Effector CD4-positive, alpha-beta T cell (primary cell): Measurements from ENCODE around the gene GPR15LG. TPM values are rescaled to one million over a fixed set of nuclear protein-coding genes. Genes with fewer than 3 reads are reported as not detected.
"Not testable (repeated sequence)": the region's sequence is repeated elsewhere in the genome, so short reads cannot be mapped to it uniquely, and the experiment has no call there.

Experiments used
- DNase-seq: peaks from one replicate; pipeline ENCODE4 v3.0.0-alpha.2; 2020
- total RNA-seq: gene quantifications from one replicate; lab custom pipeline; 2026; lab: John Stamatoyannopoulos, UW

The GPR15LG gene
- total RNA-seq: not detected

- no peak for DNase-seq
Observed at GRCh38 chr10:84173501-84173929, at the start of gene GPR15LG. GPR15LG (plus strand) TSS chr10:84173801; CDS start chr10:84173852, 51 bp downstream.

DNA sequence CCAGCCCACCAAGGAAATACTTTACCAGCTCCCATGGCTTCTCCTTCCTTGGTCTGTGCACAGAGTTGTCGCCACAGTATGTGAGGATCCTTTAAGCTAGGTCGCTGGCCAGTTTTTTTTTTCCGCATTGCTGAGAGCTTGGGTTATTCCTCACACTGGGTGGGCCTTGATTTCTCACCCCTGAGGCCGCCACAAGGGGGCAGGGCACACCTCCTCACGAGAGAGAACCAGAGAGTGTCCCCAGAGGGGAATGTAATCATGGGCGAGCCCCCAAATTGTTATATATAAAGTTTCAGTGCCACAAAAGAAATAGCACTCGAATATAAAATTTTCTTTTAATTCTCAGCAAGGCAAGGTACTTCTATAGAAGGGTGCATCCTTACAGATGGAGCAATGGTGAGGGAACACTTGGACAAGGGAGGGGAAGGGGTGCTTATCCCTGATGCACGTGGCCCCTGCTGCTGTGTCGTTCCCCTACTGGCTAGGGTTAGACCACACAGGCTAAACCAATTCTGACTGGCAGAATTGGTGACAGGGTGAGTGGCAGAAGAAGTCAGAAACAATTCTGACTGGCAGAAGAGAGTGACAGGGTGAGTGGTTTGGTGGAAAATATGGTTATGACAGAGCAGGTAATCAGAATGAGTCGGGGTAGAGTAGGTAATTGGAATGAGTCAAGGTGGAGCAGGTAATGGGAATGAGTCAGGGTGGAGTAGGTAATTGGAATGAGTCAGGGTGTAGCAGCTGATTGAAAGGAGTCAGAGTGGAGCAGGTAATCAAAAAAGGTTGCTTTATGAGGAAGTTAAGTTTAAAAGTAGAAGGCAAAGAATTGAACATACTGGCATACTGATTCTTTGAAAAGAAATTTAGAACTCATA lies 47.5 kb upstream of the GPR15LG start:
- DNase-seq: not testable (repeated sequence)

DNA sequence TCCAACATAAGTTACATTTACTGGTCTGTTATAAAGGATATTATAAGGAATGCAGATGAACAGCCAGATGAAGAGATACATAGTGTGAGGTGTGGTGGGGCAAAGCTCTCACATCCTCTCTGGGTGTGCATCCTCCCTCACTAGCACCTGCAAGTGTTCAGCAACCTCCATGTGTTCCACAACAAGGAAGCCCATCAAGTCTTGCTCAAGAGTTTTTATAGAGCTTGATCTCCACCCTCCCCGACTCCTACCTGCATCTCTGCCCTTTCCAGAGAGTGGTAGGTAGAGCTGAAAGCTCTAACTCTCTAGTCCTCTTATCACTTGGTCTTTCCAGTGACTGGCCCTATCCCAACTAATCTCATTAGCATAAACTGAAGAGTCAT lies 46.8 kb upstream of the GPR15LG start:
- no peak for DNase-seq

GRCh38 chr10:84135836-84136235 lies 37.8 kb upstream of the GPR15LG start:
- DNase-seq: no peak

- DNase-seq: no peak
Observed at GRCh38 chr10:84137811-84138210, 35.8 kb upstream of the GPR15LG start.

- DNase-seq: peak; percentile 27
Observed at GRCh38 chr10:84138478-84139125, 35.0 kb upstream of the GPR15LG start.

GRCh38 chr10:84139126-84140035 lies 34.2 kb upstream of the GPR15LG start, which contains the start of gene GHITM:
GHITM (plus strand) TSS chr10:84139509; CDS start chr10:84141501, 1,992 bp downstream.
- peak; percentile 98 for DNase-seq

DNA sequence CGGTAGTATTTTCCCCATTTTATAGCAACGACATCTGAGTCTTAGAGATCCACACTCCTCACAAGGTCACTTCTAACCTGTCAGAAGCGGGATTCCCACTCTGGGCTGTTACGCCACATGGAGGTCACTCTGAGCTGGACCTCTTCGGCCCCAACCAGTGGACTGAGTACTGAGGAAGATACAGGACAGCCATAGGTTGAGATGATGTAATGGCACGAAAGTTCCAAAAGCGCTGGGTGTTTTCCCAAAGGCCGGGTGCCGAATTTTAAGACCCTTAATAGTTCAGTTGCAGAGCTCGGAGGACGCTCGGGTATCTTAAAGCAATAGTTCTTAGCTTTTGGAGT lies 33.6 kb upstream of the GPR15LG start:
- peak; percentile 4 for DNase-seq

DNA sequence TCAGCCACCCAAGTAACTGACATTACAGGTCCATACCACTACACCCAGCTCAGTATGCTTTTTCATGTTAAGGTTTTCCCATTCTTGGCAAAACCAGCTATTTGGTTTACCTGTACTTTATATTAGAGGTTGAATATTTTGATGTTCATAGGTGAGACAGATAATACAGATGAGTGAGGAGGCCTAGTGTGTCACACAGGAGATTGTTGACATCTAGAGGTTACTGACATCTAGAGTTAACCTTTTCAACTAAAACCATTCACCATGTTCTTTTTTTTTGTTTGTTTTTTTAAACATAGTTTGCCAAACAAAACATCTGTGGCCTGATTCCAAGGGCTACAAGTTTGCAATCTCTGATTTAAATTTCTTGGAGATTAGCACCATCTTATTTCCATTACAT lies 26.3 kb upstream of the GPR15LG start:
- DNase-seq: no peak

DNA sequence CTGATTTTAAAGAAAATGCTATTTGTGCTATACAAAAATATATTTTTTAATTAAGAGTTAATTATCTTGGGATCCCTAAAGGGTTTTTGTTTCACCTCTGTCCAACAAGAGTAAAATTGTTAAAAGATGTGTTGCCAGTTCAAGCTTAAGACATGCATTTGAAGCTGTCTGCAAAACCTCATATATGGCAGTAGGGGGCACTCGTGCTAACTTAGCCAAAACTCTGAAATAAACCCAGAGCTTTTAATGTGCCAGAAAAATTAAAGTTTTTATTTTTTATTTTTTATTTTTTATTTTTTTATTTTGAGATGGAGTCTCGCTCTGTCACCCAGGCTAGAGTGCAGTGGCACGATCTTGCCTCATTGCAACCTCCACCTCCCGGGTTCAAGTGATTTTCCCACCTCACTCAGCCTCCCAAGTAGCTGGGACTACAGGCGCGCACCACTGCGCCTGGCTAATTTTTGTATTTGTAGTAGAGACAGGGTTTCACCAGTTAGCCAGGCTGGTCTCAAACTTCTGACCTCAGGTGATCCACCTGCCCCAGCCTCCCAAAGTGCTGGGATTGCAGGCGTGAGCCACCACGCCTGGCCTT lies 25.5 kb upstream of the GPR15LG start:
- not testable (repeated sequence) for DNase-seq

DNA sequence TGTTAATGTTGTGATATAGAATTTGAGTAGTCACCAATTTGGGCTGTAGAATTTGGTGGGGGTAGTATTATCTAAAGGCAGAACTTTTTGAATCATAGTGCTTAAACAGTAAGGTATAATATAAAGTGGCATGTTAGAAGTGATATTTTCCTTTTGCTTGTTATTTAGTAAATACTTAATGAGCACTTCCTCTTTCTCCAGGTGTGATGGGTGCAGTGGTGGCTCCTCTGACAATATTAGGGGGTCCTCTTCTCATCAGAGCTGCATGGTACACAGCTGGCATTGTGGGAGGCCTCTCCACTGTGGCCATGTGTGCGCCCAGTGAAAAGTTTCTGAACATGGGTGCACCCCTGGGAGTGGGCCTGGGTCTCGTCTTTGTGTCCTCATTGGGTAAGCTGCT lies 23.7 kb upstream of the GPR15LG start:
- DNase-seq: no peak

- no peak for DNase-seq
Observed at GRCh38 chr10:84152769-84153168, 20.8 kb upstream of the GPR15LG start.

- DNase-seq: no peak
Observed at GRCh38 chr10:84155521-84155920, 18.1 kb upstream of the GPR15LG start.

- no peak for DNase-seq
Observed at GRCh38 chr10:84156009-84156408, 17.6 kb upstream of the GPR15LG start.

- DNase-seq: peak; percentile 8
Observed at GRCh38 chr10:84156768-84157167, 16.8 kb upstream of the GPR15LG start.

GRCh38 chr10:84158061-84158460 lies 15.5 kb upstream of the GPR15LG start:
- no peak for DNase-seq

DNA sequence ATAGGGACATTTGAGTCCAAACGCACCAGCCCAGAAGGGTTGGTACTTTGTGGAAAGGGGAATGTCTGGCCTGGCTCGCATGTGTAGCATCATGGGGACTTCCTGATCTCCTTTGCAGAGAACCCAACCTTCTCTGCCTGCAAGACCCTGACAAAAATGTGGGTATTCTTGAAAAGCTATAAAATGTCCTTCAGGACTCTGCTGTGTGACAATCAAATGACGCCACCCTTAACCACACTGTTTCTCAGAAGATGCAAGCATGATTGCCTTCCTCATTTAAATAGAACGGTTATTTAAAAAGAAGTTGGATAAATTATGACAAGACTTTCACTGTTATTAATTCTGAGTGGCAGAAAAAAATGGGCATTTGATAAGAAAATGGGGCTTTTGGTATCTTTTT lies 15.1 kb upstream of the GPR15LG start:
- no peak for DNase-seq

DNA sequence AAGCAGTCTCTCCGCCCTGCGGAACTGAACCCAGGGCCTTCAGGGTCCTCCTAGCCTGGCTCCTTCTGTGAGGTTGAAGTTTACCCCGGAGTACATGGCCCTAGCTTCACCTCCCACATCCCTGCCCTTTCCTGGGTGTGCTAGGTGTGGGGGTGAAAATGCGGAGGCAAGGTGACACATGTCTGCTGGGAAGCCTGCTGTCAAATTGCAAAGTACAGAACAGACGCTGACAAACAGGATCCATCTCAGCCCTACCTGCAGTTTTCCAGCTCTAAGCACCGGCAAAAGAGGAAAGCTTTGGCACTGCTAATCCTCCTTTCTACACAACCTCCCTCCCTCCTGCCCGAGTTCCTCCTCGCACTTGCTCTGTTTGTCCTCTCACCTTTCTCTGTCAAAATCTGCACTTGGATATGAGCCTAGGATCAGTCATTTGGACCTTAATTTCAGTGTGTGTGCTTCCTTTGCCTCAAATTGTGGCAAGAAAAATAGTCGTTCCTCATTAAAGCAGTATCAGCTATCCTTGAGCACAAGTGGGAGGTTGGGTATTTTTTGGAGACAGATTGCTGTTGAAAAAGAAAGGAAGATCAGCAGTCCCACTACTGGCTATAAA lies 14.4 kb upstream of the GPR15LG start:
- no peak for DNase-seq

- no peak for DNase-seq
Observed at GRCh38 chr10:84160663-84161362, 12.8 kb upstream of the GPR15LG start.

GRCh38 chr10:84163996-84164395 lies 9.6 kb upstream of the GPR15LG start:
- DNase-seq: no peak

DNA sequence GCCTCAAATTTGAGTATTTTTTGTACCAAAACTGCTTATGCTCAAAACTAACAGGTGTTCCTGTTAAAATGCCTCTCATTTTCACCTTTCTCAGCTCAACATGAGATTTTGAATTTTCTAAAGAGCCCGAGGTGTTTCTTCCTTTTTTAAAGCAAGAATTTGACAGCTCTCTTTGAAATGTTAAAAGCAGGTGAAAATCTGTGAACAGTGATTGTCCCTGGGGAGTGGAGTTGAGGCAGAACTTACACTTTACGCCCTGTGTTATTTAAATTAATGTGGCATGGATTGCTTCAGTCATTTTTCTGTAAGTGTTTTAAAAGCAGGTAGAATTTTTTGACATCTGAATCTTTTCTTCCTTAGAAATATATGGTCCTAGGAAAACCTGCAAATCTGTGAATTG lies 9.2 kb upstream of the GPR15LG start:
- DNase-seq: no peak
